Suprapubic skin (tissue), 3 donors: ENCODE data around the gene CDC45.

Source experiments
- CTCF ChIP-seq, 2 donors: fragments of 200-600 bp in 1 of 2; fragments of 450-650 bp in 1 of 2; sonication (generic) in 1 of 2; IDR thresholded peaks; one replicate each; pipeline ENCODE4 v1.5.1; 2016 to 2019; ENCODE audit warnings: antibody characterized with exemption in 2 of 2, mild to moderate bottlenecking in 1 of 2, moderate library complexity in 1 of 2
- POLR2A ChIP-seq, 2 donors: fragments of 450-650 bp; IDR thresholded peaks; one replicate each; pipeline ENCODE4 v1.6.1; 2017; ENCODE audit warnings: antibody characterized with exemption in 2 of 2, mild to moderate bottlenecking in 2 of 2, moderate library complexity in 2 of 2

- TF ChIP-seq CTCF (IDR thresholded peaks at IDR 0.05) (no peak), POLR2A (IDR thresholded peaks at IDR 0.05) (no peak)
Observed at GRCh38 chr22:19559324-19559811, 79.6 kb downstream of the CDC45 start.
